Measurements from ENCODE around the gene EML3.
"Not testable (repeated sequence)": the region's sequence is repeated elsewhere in the genome, so short reads cannot be mapped to it uniquely, and the experiment has no call there.

- not testable (repeated sequence) for TF ChIP-seq MAZ (IDR thresholded peaks at IDR 0.05; ENCODE audit: borderline replicate concordance, low read depth, low read length); CTCF (IDR thresholded peaks at IDR 0.05); POLR2A (IDR thresholded peaks at IDR 0.05; ENCODE audit: low read length); HOXB13 (CRISPR knock-in tag; IDR thresholded peaks at IDR 0.05; ENCODE audit: low read depth); EHMT2 (IDR thresholded peaks at IDR 0.05; ENCODE audit: low read depth); MYC (IDR thresholded peaks at IDR 0.05; ENCODE audit: borderline replicate concordance, low read length); ZSCAN20 (CRISPR knock-in tag; IDR thresholded peaks at IDR 0.05); CHD2 (IDR thresholded peaks at IDR 0.05; ENCODE audit: low read length, partially characterized antibody); ELK1 (IDR thresholded peaks at IDR 0.05; ENCODE audit: low read depth, low read length)
Measured at GRCh38 chr11:62571493-62571892, 41.1 kb downstream of the EML3 start.

Data from A549 (cell line).